DOHH2 (cell line): Measurements from ENCODE around the gene MTF1.
"Not testable (repeated sequence)": the region's sequence is repeated elsewhere in the genome, so short reads cannot be mapped to it uniquely, and the experiment has no call there.

Experiments
- H3F3A ChIP-seq: fragments of 200-600 bp; sonication (generic), shearing (Covaris generic); 2 replicates; pipeline ENCODE4 v1.6.0; 2016; ENCODE audit warnings: antibody characterized with exemption, mild to moderate bottlenecking; ENCODE audit not compliant: control insufficient read depth, insufficient read depth
- H3K27ac ChIP-seq: fragments of 200-600 bp; sonication (generic); 2 replicates; pipeline ENCODE4 v1.5.1; 2014; ENCODE audit warnings: low read depth, mild to moderate bottlenecking, low read length, moderate library complexity
- H3K27me3 ChIP-seq: fragments of 200-600 bp; sonication (generic); 2 replicates; pipeline ENCODE4 v1.6.1; 2014; ENCODE audit warnings: mild to moderate bottlenecking, low read length, mixed read lengths; ENCODE audit not compliant: control insufficient read depth
- H3K36me3 ChIP-seq: fragments of 200-600 bp; sonication (generic); 2 replicates; pipeline ENCODE4 v1.6.1; 2014; ENCODE audit warnings: mild to moderate bottlenecking, low read length, moderate library complexity, mixed read lengths; ENCODE audit not compliant: control insufficient read depth
- H3K4me1 ChIP-seq: fragments of 200-600 bp; sonication (generic); 2 replicates; pipeline ENCODE4 v1.6.1; 2014; ENCODE audit warnings: mild to moderate bottlenecking, low read length, mixed read lengths; ENCODE audit not compliant: control insufficient read depth
- H3K4me2 ChIP-seq: fragments of 200-600 bp; sonication (generic); 2 replicates; pipeline ENCODE4 v1.6.0; 2014; ENCODE audit warnings: mild to moderate bottlenecking, low read length, moderate library complexity
- H3K4me3 ChIP-seq: fragments of 200-600 bp; sonication (generic); 2 replicates; pipeline ENCODE4 v1.5.1; 2014; ENCODE audit warnings: mild to moderate bottlenecking, low read length, mixed read lengths
- H3K79me2 ChIP-seq: fragments of 200-600 bp; sonication (generic); 2 replicates; pipeline ENCODE4 v1.6.1; 2014; ENCODE audit warnings: mild to moderate bottlenecking, low read length, mixed read lengths; ENCODE audit not compliant: control insufficient read depth
- H3K9me2 ChIP-seq: fragments of 200-600 bp; sonication (generic); replicated peaks from 2 replicates; pipeline ENCODE4 v1.6.1; 2014; ENCODE audit warnings: mild to moderate bottlenecking, low read length, mixed read lengths; ENCODE audit not compliant: control insufficient read depth
- H3K9me3 ChIP-seq: fragments of 200-600 bp; sonication (generic); 2 replicates; pipeline ENCODE4 v1.6.1; 2014; ENCODE audit warnings: antibody characterized with exemption, low read length, mixed read lengths; ENCODE audit not compliant: control insufficient read depth, insufficient read depth
- H4K20me1 ChIP-seq: fragments of 200-600 bp; sonication (generic); 2 replicates; pipeline ENCODE4 v1.6.0; 2014; ENCODE audit warnings: low read depth, mild to moderate bottlenecking, antibody characterized with exemption, low read length, moderate library complexity; ENCODE audit not compliant: control insufficient read depth, insufficient read depth
- EZH2phosphoT487 ChIP-seq: fragments of 200-600 bp; sonication (generic); IDR thresholded peaks from 2 replicates; pipeline ENCODE4 v1.6.1; 2017; ENCODE audit warnings: borderline replicate concordance, mild to moderate bottlenecking, antibody characterized with exemption, low read length, moderate library complexity, mixed read lengths
- TF ChIP-seq, protein P1 (sequence below): fragments of 200-600 bp; sonication (generic); IDR thresholded peaks from one replicate; pipeline ENCODE4 v1.5.1; 2014; ENCODE audit warnings: antibody characterized with exemption, mild to moderate bottlenecking, low read depth, low read length; ENCODE audit not compliant: poor library complexity, severe bottlenecking

Gene MTF1

GRCh38 chr1:37782491-37782890 is 76.9 kb downstream of the MTF1 start:
- H3K4me1 ChIP-seq, result no peaks in the 10 kb centered on the region
- no peak overlapping the region for H3K4me3 ChIP-seq
- peaks cover 7% of the 10 kb centered on the region for H3K27me3 ChIP-seq
- H3K79me2 ChIP-seq, result no peaks in the 10 kb centered on the region
- no peaks in the 10 kb centered on the region for H3K9me2 ChIP-seq
- no peak overlapping the region for H3K27ac ChIP-seq
- H3F3A ChIP-seq, result no peaks in the 10 kb centered on the region
- H3K4me2 ChIP-seq, result no peak overlapping the region
- no peaks in the 10 kb centered on the region for H3K36me3 ChIP-seq
- no peak for TF ChIP-seq EZH2phosphoT487
- TF ChIP-seq, protein P1, sequence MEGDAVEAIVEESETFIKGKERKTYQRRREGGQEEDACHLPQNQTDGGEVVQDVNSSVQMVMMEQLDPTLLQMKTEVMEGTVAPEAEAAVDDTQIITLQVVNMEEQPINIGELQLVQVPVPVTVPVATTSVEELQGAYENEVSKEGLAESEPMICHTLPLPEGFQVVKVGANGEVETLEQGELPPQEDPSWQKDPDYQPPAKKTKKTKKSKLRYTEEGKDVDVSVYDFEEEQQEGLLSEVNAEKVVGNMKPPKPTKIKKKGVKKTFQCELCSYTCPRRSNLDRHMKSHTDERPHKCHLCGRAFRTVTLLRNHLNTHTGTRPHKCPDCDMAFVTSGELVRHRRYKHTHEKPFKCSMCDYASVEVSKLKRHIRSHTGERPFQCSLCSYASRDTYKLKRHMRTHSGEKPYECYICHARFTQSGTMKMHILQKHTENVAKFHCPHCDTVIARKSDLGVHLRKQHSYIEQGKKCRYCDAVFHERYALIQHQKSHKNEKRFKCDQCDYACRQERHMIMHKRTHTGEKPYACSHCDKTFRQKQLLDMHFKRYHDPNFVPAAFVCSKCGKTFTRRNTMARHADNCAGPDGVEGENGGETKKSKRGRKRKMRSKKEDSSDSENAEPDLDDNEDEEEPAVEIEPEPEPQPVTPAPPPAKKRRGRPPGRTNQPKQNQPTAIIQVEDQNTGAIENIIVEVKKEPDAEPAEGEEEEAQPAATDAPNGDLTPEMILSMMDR, result no peak
- no peaks in the 10 kb centered on the region for H3K9me3 ChIP-seq
- no peaks in the 10 kb centered on the region for H4K20me1 ChIP-seq

DNA sequence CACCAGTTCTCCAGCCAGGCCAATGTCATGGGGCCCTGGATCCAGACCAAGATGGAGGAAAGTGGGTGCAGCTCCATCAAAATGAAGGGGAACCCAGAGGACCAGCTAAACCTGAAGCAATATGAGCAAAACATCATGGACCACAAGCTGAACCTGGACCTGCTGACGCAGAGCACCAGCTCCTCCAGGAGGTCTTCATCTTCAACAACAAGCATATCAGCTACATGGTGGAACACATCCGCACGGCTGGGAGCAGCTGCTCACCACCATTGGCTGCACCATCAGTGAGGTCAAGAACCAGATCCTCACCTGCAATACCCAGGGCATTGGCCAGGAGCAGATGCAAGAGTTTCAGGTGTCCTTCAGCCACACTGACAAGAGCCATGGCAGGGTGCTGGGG is 80.7 kb downstream of the MTF1 start:
- Histone ChIP-seq H3K27me3 (peaks cover 2% of the 10 kb centered on the region; the same call in 1 of the 2 replicates), H4K20me1 (no peaks in the 10 kb centered on the region), H3K4me3 (no peak overlapping the region), H3K36me3 (no peaks in the 10 kb centered on the region), H3K9me2 (no peaks in the 10 kb centered on the region), H3K27ac (no peak overlapping the region), H3K9me3 (no peaks in the 10 kb centered on the region), H3K79me2 (no peaks in the 10 kb centered on the region), H3K4me1 (no peaks in the 10 kb centered on the region), H3F3A (no peaks in the 10 kb centered on the region), H3K4me2 (no peak overlapping the region)
- no peak for TF ChIP-seq EZH2phosphoT487
- TF ChIP-seq, protein P1, result no peak

DNA sequence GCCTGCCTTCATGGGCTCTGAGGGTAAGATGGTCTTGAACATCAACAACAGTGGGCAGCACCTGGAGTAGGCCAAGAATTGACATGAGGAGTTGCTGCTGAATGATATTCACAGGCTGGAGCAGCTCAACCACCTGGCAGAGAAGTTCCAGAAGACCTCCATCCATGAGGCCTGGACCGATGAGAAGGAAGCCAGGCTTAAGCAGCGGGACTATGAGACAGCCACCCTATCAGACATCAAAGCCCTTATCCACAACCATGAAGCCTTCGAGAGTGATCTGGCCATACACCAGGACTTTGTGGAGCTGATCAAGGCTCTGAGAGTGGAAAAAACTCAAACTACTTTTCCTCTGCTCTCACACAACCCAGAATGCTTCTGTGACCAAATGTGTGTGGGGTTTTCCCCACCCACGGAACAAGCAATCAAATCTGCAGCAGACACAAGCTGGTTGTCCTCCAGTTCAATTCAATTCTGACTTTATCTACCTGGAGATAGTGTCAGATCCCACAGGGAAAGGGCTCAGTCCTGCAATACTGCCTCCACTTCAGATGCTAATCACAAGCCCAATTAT is 82.4 kb downstream of the MTF1 start:
- H3K27me3 ChIP-seq, result peaks cover 2% of the 10 kb centered on the region; the same call in 1 of the 2 replicates

DNA sequence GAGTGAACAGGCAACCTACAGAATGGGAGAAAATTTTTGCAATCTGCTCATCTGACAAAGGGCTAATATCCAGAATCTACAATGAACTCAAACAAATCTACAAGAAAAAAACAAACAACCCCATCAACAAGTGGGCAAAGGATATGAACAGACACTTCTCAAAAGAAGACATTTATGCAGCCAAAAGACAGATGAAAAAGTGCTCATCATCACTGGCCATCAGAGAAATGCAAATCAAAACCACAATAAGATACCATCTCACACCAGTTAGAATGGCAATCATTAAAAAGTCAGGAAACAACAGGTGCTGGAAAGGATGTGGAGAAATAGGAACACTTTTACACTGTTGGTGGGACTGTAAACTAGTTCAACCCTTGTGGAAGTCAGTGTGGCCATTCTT is 88.0 kb downstream of the MTF1 start:
- not testable (repeated sequence) for H3K4me2 ChIP-seq, H3K79me2 ChIP-seq, H4K20me1 ChIP-seq, H3K4me1 ChIP-seq, H3K9me3 ChIP-seq, H3K4me3 ChIP-seq, H3K36me3 ChIP-seq, H3K9me2 ChIP-seq, H3F3A ChIP-seq, H3K27ac ChIP-seq
- H3K27me3 ChIP-seq, result peaks cover 27% of the 10 kb centered on the region

More for the DNA sequence above, 82.4 kb downstream of the MTF1 start:
- no peak overlapping the region for H3K4me3 ChIP-seq
- H3K4me2 ChIP-seq, result no peak overlapping the region
- TF ChIP-seq, protein P1, result no peak
- no peak for TF ChIP-seq EZH2phosphoT487
- H4K20me1 ChIP-seq, result no peaks in the 10 kb centered on the region
- H3K9me3 ChIP-seq, result no peaks in the 10 kb centered on the region
- no peaks in the 10 kb centered on the region for H3K4me1 ChIP-seq
- H3F3A ChIP-seq, result no peaks in the 10 kb centered on the region
- no peak overlapping the region for H3K27ac ChIP-seq
- no peaks in the 10 kb centered on the region for H3K36me3 ChIP-seq
- H3K79me2 ChIP-seq, result no peaks in the 10 kb centered on the region
- H3K9me2 ChIP-seq, result no peaks in the 10 kb centered on the region
